IMR-90 (cell line): ENCODE data around the gene ZNF521. TPM values are rescaled to one million over a fixed set of nuclear protein-coding genes. Genes with fewer than 3 reads are reported as not detected.

Source experiments
- ATAC-seq: fragments of 200-7000 bp; cut with Tn5 transposase; 2 replicates; pipeline ENCODE4 v1.9.1; 2020; ENCODE audit warnings: low read depth, mild to moderate bottlenecking, moderate library complexity
- BruUV-seq: library from RNA; stranded (reverse); fragments of 400-500 nt; replicated peaks from 2 replicates; lab custom pipeline; 2021; lab: Mats Ljungman, UMichigan
- CTCF ChIA-PET: fragments of 300-600 bp; formaldehyde crosslinking; extraction: SDS; loops from one replicate; lab custom pipeline; 2021; ENCODE audit warnings: antibody characterized with exemption; lab: Yijun Ruan, JAX
- POLR2A ChIA-PET: fragments of 300-600 bp; sonication (Branson Sonifier 250); formaldehyde crosslinking; loops from one replicate; lab custom pipeline; 2022; ENCODE audit warnings: antibody characterized with exemption; ENCODE audit not compliant: unreplicated experiment; lab: Charles Lee
- DNase-seq: peaks from one replicate; pipeline ENCODE4 v3.0.0; 2013
- H2AFZ ChIP-seq: replicated peaks from 2 replicates; pipeline ENCODE3; 2013; ENCODE audit warnings: low read length, mild to moderate bottlenecking; ENCODE audit not compliant: poor library complexity
- H2AK5ac ChIP-seq: 2 replicates; pipeline ENCODE4 v1.6.1; 2013; ENCODE audit warnings: low read depth, low read length, inconsistent platforms
- H2AK9ac ChIP-seq: replicated peaks from 2 replicates; pipeline ENCODE3; 2013; ENCODE audit warnings: mild to moderate bottlenecking, low read depth, low read length, moderate library complexity; ENCODE audit not compliant: poor library complexity
- H2BK120ac ChIP-seq: 2 replicates; pipeline ENCODE4 v1.6.1; 2013; ENCODE audit warnings: low read depth, low read length, inconsistent platforms
- H2BK15ac ChIP-seq: 3 replicates; pipeline ENCODE4 v1.6.1; 2013; ENCODE audit warnings: low read depth, low read length, inconsistent platforms
- H2BK20ac ChIP-seq: 2 replicates; pipeline ENCODE4 v1.6.1; 2013; ENCODE audit warnings: low read depth, mild to moderate bottlenecking, inconsistent platforms, low read length, moderate library complexity
- H2BK5ac ChIP-seq: 2 replicates; pipeline ENCODE4 v1.6.1; 2013; ENCODE audit warnings: mild to moderate bottlenecking, low read depth, low read length, inconsistent platforms; ENCODE audit not compliant: poor library complexity, severe bottlenecking
- H3K14ac ChIP-seq: replicated peaks from 2 replicates; pipeline ENCODE4 v1.6.1; 2013; ENCODE audit warnings: low read depth, low read length, inconsistent platforms
- H3K18ac ChIP-seq: 2 replicates; pipeline ENCODE4 v1.6.1; 2013; ENCODE audit warnings: low read depth, low read length, control low read depth
- H3K23ac ChIP-seq: 2 replicates; pipeline ENCODE4 v1.6.1; 2013; ENCODE audit warnings: low read depth, low read length, inconsistent platforms
- H3K27ac ChIP-seq: 2 replicates; pipeline ENCODE4 v1.5.1; 2013; ENCODE audit warnings: mild to moderate bottlenecking, control low read depth, low read length; ENCODE audit not compliant: insufficient read depth
- H3K27me3 ChIP-seq: 2 replicates; pipeline ENCODE4 v1.6.1; 2013; ENCODE audit warnings: low read length; ENCODE audit not compliant: control insufficient read depth, insufficient read depth
- H3K36me3 ChIP-seq: 2 replicates; pipeline ENCODE4 v1.6.1; 2013; ENCODE audit warnings: low read length, mixed read lengths; ENCODE audit not compliant: control insufficient read depth, insufficient read depth
- H3K4ac ChIP-seq: 2 replicates; pipeline ENCODE4 v1.6.1; 2013; ENCODE audit warnings: low read depth, low read length, inconsistent platforms
- H3K4me1 ChIP-seq: 2 replicates; pipeline ENCODE4 v1.6.1; 2013; ENCODE audit warnings: low read length, mixed read lengths; ENCODE audit not compliant: control insufficient read depth, insufficient read depth
- H3K4me2 ChIP-seq: 2 replicates; pipeline ENCODE4 v1.6.1; 2013; ENCODE audit warnings: low read depth, mild to moderate bottlenecking, control low read depth, low read length, moderate library complexity
- H3K4me3 ChIP-seq: 2 replicates; pipeline ENCODE4 v1.5.1; 2013; ENCODE audit warnings: low read depth, mild to moderate bottlenecking, control low read depth, low read length, moderate library complexity; ENCODE audit not compliant: insufficient read depth
- H3K56ac ChIP-seq: 2 replicates; pipeline ENCODE4 v1.6.1; 2013; ENCODE audit warnings: low read length, inconsistent platforms; ENCODE audit not compliant: insufficient read depth; ENCODE audit errors: extremely low read depth
- H3K79me1 ChIP-seq, 2 experiments: 2 replicates each; pipeline ENCODE4 v1.6.1; 2013; ENCODE audit warnings: low read length in 2 of 2, inconsistent platforms in 1 of 2, low read depth in 1 of 2
- H3K9ac ChIP-seq: 2 replicates; pipeline ENCODE4 v1.6.1; 2013; ENCODE audit warnings: low read depth, low read length, control low read depth
- H3K9me1 ChIP-seq: 2 replicates; pipeline ENCODE4 v1.6.1; 2013; ENCODE audit warnings: low read length, inconsistent platforms; ENCODE audit not compliant: insufficient read depth
- H3K9me3 ChIP-seq: 2 replicates; pipeline ENCODE4 v1.6.1; 2013; ENCODE audit warnings: low read length; ENCODE audit not compliant: control insufficient read depth, insufficient read depth
- H4K20me1 ChIP-seq: 2 replicates; pipeline ENCODE4 v1.6.1; 2013; ENCODE audit warnings: low read length, inconsistent platforms; ENCODE audit not compliant: insufficient read depth
- H4K5ac ChIP-seq: 2 replicates; pipeline ENCODE4 v1.6.1; 2013; ENCODE audit warnings: mild to moderate bottlenecking, low read depth, low read length, control low read depth
- H4K8ac ChIP-seq, 2 experiments: 2 replicates each; pipeline ENCODE4 v1.6.1; 2013; ENCODE audit warnings: low read depth in 2 of 2, low read length in 2 of 2, control low read depth in 1 of 2, inconsistent platforms in 1 of 2
- H4K91ac ChIP-seq: 2 replicates; pipeline ENCODE4 v1.6.1; 2013; ENCODE audit warnings: low read depth, low read length, inconsistent platforms; ENCODE audit not compliant: insufficient read depth
- ELK1 ChIP-seq: fragments of 150-350 bp; IDR thresholded peaks from 2 replicates; pipeline ENCODE4 v1.6.1; 2016; ENCODE audit warnings: low read depth, mild to moderate bottlenecking, low read length, moderate library complexity, borderline replicate concordance
- whole genome bisulfite sequencing, 2 experiments: methylation state at CpG; one replicate each; pipeline versions ENCODE4 v1.1.5 to v1.1.7; 2013; ENCODE audit warnings: missing lambda C conversion rate in 2 of 2; ENCODE audit not compliant: insufficient read length in 1 of 2; ENCODE audit errors: extremely low coverage in 2 of 2; 5-methylcytosine and 5-hydroxymethylcytosine counted together
- dilution Hi-C: fragments of 300-500 bp; cut with HindIII; formaldehyde crosslinking; loops from one replicate; pipeline ENCODE4 v1.14.3; 2018; ENCODE audit warnings: low sequenced_read_pairs; ENCODE audit not compliant: unreplicated experiment
- in situ Hi-C: fragments of 300-500 bp; cut with MboI; formaldehyde crosslinking; loops from 3 replicates; pipeline ENCODE4 v1.14.3; 2019; ENCODE audit warnings: low sequenced_read_pairs, inconsistent platforms, mixed read lengths
- intact Hi-C: fragments of 100-400 bp; cut with micrococcal nuclease; formaldehyde crosslinking; loops from 2 replicates; pipeline ENCODE4 v1.10.0; 2022
- polyA plus RNA-seq, 3 experiments: library from polyadenylated mRNA; depleted of rRNA; stranded (reverse); fragments of >200 nt; gene quantifications; 2 replicates each; pipeline ENCODE4 v1.2.3, GENCODE V29; 2012; ENCODE audit warnings: low replicate concordance in 1 of 3
- total RNA-seq: library from RNA; depleted of rRNA; stranded (reverse); fragments of >200 nt; gene quantifications from 2 replicates; pipeline ENCODE4 v1.2.3, GENCODE V29; 2012

The ZNF521 gene
- total and polyA plus RNA-seq, 2 of the 4 experiments (the other 2 are of a cell fraction) = 21.5 to 59.3 TPM

DNA sequence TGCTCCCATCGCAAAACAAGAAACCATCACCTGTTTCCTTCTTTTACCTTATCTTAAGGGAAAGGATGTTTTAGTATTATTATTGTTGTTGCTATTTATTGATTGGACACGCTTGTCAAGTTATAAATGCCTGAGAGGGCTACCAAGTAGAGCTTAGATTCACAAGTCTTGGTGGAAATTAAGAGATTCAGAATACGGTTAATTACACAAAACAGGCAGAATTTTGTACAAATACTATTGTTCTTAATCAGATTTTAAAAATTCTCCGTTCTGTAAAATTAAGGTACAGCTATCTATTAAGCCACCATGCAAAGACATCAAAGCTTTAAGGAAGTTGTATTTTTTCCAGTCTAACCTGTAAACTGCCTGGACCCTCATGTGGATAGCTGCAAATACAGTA, 1.1 kb upstream of the ZNF521 start:
- DNase-seq = no peak
- no peak for TF ChIP-seq ELK1
- no peak overlapping the region for H3K4ac ChIP-seq

More for the DNA sequence above, 1.1 kb upstream of the ZNF521 start:
- dilution Hi-C loops = no loop called here
- H3K56ac ChIP-seq = no peak overlapping the region
- H3K27me3 ChIP-seq = no peaks in the 10 kb centered on the region
- no peak overlapping the region for H2BK5ac ChIP-seq
- ChIA-PET CTCF (interaction anchor here (0.8 kb wide), 1 partner anchor 485 kb away, joined by 4 read pairs; no protein-coding TSS in a partner anchor), POLR2A (no interaction called here)
- no peaks in the 10 kb centered on the region for H3K9me1 ChIP-seq
- no peak overlapping the region for H3K23ac ChIP-seq
- H3K18ac ChIP-seq = no peak overlapping the region
- no peak overlapping the region; the same call in 2 of the 3 replicates for H2BK15ac ChIP-seq
- H3K79me1 ChIP-seq = peaks cover 6 to 12% of the 10 kb centered on the region in 2 experiments
- H4K91ac ChIP-seq = no peak overlapping the region
- no peak overlapping the region for H2BK120ac ChIP-seq
- no peak overlapping the region for H4K5ac ChIP-seq
- H4K20me1 ChIP-seq = no peaks in the 10 kb centered on the region
- no CpG with 5 or more reads among the region's 4 CpGs for WGBS, 2 experiments
- in situ Hi-C loops = loop anchor here (10.0 to 25.0 kb wide), 2 partner anchors 478 to 484 kb away; no protein-coding TSS in a partner anchor
- H3K9ac ChIP-seq = no peak overlapping the region
- H3K9me3 ChIP-seq = no peaks in the 10 kb centered on the region
- H3K14ac ChIP-seq = no peak overlapping the region
- no peak overlapping the region for H2BK20ac ChIP-seq
- no TSS peak for BruUV-seq
- no peaks in the 10 kb centered on the region for H3K36me3 ChIP-seq
- ATAC-seq = no peak
- H3K4me3 ChIP-seq = peak overlapping the region; percentile 59; the same call in 1 of the 2 replicates
- H2AK5ac ChIP-seq = no peak overlapping the region
- peak overlapping the region; percentile 30; the same call in 1 of the 2 replicates for H3K4me2 ChIP-seq
- no peak overlapping the region for H2AK9ac ChIP-seq
- intact Hi-C loops = loop anchor here (2.0 to 10.0 kb wide), 6 partner anchors 109 to 748 kb away; no protein-coding TSS in a partner anchor
- no peak overlapping the region for H3K27ac ChIP-seq
- H4K8ac ChIP-seq = no peak overlapping the region
- H2AFZ ChIP-seq = no peak overlapping the region
- 0 out of 2 replicates have a peak, but pooled peaks cover 2% of the 10 kb centered on the region for H3K4me1 ChIP-seq
